NCI-H187 (cell line): Measurements from ENCODE around the gene CTDSP1.

Source experiments
- DNase-seq, 2 experiments: peaks; one replicate each; lab custom pipeline; 2025; lab: John Stamatoyannopoulos, UW

Gene CTDSP1

DNA sequence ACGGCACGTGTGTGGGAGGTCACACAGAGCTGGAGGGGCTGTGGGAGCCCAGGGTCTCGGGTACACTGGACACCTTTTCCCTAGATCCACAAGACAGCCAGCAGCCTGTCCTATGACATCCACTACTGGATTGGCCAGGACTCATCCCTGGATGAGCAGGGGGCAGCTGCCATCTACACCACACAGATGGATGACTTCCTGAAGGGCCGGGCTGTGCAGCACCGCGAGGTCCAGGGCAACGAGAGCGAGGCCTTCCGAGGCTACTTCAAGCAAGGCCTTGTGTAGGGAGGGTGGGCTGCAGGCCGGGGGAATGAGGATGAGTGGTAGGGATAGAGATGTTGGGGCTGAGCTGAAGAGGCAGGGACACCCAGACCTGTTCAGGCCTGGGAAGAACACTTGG, 25.9 kb downstream of the CTDSP1 start:
- DNase-seq: no peak

DNA sequence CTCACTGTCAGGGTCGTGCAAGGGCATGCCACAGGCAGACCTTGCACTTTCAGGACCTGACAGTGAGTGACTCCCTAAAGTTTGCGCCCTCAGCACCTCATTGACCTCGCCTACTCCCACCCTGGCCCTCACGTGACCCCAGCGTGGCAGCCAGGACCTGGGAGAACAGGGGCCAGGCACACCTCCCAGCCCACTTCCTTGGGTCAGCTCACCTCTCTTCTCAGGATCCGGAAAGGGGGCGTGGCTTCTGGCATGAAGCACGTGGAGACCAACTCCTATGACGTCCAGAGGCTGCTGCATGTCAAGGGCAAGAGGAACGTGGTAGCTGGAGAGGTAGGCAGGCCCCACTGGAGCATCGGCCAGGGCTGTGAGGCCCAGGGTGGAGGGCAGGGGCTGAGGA, 28.1 kb downstream of the CTDSP1 start:
- no peak for DNase-seq

DNA sequence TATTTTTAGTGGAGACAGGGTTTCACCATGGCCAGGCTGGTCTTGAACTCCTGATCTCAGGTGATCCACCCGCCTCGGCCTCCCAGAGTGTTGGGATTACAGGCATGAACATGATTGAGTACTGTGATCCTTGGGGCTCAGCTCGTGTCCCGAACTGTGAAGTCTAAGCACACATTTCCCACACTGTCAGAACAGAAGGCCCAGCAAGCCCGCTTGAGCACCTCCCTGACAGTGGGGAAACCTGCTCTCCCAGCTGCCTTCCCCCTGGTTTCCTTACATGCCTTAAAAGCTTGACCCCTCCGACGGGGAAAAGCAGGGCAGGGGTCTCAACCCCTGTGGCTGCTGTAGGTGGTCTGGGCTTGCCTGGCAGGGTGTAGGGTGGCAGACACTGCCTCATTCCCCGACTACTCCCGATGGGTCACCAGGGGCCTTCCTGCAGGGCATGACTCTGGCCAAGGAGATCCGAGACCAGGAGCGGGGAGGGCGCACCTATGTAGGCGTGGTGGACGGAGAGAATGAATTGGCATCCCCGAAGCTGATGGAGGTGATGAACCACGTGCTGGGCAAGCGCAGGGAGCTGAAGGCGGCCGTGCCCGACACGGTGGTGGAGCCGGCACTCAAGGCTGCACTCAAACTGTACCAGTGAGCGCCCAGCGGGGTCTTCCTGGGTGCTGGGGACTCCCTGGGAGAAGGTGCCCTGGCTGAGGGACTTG, 29.3 kb downstream of the CTDSP1 start:
- DNase-seq: no peak

DNA sequence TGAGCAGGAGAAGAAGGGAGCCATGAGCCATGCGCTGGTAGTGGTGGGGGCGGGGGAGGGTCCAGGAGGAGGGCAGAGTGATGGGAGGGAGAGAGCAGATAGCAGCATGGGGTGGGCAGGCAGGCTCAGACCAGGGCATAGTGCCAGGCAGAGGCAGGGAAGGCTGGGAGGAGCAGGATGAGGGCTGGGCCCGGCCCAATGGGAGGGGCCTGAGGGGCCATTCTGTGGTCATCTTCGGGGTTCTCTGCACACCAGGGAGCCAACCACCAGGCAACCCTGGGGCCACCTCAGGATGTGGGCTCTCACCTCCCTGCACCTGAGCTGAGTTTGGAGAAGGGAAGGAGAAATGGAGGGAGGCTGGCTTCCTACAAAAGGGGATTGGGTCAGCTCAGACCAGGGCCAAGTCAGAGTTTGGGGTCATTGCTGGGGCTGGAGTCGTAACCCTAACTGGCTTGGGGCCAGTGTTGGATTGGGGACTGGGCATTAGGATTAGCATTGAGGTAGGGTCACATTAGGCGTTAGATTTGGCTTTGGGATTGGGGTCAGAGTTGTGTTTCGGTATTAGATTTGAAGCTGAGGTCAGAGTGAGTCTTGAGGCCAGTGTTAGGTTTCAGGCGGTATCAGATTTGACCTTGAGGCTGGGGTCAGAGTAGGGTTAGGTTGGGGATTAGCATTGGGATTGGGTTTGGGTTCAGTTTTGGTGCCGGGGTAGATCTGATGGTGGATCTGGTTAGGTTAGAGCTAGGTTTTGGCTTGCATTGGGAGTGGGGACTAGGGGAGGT, 30.4 kb downstream of the CTDSP1 start:
- DNase-seq: no peak

DNA sequence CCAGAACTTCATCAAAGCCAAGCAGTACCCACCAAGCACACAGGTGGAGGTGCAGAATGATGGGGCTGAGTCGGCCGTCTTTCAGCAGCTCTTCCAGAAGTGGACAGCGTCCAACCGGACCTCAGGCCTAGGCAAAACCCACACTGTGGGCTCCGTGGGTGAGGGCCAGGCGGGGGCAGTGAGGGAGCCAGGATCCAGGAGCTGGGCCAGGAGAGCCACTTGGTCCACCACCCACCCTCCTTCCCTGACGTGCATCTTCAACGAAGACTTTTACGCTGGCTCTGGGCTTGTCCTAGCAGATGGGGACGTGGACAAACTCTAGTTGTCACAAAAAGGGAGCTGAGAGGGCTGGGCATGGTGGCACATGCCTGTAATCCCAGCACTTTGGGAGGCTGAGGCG, 31.1 kb downstream of the CTDSP1 start:
- DNase-seq: no peak

DNA sequence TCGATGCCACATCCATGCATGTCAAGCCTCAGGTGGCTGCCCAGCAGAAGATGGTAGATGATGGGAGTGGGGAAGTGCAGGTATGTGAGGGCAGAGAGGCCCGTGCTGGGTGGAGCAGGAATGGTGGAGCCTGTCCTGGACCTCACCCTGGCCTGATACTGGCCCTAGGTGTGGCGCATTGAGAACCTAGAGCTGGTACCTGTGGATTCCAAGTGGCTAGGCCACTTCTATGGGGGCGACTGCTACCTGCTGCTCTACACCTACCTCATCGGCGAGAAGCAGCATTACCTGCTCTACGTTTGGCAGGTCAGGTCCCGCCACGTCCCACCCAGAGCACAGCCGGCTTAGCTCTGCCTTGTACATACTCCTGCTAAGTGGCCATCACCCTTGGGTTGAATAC, 32.2 kb downstream of the CTDSP1 start:
- no peak for DNase-seq

DNA sequence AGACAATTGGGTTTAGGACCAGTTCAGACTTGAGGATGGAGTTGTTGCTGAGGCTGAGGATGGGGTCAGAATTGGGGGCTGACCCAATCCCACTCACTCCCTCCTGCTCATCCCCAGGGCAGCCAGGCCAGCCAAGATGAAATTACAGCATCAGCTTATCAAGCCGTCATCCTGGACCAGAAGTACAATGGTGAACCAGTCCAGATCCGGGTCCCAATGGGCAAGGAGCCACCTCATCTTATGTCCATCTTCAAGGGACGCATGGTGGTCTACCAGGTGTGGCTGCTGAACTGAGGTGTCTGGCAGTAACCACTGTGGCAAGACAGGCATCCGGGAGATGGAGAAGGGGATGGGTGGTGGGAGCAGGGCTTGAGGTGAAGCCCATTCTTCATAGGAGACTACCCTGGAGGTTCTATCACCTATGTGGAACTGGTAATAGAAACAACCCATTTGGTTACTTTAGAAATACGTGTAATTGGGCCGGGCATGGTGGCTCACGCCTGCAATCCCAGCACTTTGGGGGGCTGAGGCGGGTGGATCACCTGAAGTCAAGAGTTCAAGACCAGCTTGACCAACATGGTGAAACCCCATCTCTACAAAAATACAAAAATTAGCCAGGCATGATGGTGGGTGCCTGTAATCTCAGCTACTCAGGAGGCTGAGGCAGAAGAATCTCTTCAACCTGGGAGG, 33.2 kb downstream of the CTDSP1 start:
- no peak for DNase-seq

DNA sequence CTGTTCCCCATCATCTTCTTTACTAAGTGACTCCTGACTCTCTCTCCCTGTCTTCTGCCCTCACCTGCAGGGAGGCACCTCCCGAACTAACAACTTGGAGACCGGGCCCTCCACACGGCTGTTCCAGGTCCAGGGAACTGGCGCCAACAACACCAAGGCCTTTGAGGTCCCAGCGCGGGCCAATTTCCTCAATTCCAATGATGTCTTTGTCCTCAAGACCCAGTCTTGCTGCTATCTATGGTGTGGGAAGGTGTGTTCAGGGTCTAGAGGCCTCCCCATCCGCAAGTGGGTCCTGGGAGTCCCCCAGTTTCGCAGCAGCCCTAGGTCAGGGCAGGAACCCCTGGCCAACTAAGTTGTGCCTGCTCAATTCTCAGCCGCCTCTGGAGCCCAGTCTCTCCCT, 34.8 kb downstream of the CTDSP1 start:
- DNase-seq: no peak

DNA sequence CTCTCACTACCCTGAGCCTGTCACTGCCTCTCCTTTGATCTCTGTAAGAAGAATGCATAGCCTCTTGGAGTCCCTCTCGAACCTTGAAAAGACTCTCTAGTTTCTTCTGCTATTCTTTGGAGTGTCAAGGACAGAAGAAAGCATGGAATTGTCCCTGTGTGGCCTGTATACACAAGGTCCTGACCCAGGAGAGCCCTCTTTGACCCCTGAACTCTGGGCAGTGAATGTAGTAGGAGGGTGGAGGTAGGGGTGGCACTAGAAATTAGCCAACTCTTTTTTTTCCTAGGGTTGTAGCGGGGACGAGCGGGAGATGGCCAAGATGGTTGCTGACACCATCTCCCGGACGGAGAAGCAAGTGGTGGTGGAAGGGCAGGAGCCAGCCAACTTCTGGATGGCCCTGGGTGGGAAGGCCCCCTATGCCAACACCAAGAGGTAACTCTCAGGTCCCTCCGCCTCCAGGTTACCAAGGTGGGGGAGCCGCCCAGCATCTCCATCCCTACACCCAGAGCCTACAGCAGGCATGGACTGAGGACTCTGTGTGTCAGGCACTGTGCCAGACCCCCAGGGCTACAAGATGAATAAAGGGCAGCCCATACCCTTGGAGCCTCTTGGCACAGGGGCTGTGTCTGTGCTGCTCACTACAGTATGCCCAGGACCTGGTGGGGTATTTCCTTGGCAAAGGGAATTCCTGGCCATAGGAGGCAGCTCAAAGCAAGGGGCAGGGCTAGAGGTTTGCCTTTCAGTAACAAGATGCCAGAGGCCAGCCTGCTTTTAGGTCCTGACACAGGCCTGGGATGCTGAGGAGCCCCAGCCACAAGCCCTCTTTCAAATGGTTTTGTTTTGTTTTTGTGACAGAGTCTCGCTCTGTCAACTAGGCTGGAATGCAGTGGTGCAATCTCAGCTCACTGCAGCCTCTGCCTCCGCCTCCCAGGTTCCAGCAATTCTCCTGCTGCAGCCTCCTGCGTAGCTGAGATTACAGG, 35.6 kb downstream of the CTDSP1 start:
- no peak for DNase-seq

DNA sequence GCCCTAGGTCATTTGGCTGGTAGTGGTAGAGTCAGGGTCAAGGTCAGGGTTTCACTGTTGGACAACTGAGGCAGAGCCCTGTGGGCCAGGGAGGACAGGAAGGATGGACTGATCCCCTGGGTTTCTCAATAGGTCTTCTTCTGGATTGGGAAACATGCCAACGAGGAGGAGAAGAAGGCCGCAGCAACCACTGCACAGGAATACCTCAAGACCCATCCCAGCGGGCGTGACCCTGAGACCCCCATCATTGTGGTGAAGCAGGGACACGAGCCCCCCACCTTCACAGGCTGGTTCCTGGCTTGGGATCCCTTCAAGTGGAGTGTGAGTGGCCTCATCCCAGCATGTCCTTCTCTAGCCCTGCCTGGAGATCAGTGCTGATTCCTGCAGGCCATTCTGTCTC, 37.3 kb downstream of the CTDSP1 start:
- DNase-seq: no peak

DNA sequence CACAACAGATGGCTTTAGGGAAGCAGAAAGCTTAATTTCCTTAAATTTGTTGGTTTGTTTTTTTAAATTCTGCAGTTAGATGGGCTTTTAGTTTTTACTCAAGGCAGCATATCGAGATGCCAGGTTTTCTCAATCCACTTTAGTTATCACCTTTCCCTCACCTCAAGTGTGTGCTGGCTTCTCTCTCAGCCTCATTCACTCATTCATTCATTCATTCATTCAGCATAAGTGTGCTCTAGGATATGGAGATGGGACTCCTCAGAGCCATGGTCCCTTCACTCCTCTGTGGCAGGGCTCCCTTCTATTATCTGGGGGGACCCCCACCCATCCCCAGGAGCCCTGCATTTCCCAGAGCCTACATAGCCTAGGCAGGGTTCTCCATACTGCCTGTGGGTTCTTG, 38.3 kb downstream of the CTDSP1 start:
- no peak for DNase-seq

DNA sequence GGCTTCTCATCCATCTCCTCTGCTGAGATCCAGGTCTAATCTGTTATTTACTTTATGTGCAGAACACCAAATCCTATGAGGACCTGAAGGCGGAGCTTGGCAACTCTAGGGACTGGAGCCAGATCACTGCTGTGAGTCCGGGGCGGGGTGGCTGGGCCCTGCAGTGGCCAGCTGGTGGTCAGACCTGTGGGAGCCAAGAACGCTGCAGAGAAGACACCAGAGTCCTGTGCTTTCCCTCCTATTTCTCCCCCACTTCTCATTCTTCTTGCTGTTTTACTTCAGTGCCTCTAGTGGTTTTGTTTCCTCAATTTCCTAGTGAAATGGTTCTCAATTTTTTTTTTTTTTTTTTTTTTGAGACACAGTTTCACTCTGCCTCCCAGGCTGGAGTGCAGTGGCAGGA, 38.9 kb downstream of the CTDSP1 start:
- DNase-seq: no peak

DNA sequence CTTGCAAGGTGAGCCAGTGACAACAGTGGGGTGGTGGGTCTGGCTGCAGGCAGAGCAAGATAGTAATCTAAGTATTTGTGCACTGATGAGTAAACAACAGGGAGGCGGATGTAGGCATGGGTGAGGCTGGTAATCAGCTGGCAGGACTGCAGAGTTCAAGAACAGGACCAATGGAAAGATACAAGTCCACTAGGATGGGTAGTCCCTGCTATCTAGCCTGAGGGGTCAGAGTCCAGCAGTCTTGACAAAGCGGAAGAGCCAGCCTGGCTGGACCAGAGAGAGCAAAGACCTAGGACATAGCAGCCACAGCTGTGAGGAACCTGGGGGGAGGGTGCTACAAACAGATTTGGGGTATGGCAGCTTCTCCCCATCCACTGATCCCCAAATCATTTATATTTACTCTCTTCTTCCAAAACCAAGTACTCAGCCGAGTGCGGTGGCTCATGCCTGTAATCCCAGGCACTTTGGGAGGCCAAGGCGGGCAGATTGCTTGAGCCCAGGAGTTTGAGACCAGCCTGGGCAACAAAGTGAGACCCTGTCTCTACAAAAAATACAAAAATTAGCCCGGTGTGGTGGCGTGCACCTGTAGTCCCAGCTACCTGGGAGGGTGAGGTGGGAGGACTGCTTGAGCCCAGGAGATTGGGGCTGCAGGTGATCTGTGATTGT, 45.2 kb downstream of the CTDSP1 start:
- DNase-seq: no peak

DNA sequence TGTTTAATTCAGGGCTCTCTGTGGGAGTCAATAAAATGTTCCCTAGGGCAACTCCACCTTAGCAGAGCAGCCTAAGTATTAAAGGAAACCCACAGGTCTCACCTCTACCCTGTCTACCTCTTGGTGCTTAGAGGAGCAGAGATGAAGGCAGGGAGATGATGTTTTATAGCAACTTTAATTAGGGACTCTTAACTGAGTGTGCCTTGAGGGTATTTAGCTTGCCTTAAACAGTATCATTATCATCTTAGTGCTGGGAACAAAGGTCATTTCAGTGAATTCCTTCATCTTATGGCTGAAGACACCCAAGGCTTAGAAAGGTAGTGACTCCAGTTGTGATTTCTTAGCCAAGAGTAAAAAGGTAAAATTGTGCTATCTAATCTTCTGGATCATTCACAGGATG, 45.9 kb downstream of the CTDSP1 start:
- DNase-seq: no peak

DNA sequence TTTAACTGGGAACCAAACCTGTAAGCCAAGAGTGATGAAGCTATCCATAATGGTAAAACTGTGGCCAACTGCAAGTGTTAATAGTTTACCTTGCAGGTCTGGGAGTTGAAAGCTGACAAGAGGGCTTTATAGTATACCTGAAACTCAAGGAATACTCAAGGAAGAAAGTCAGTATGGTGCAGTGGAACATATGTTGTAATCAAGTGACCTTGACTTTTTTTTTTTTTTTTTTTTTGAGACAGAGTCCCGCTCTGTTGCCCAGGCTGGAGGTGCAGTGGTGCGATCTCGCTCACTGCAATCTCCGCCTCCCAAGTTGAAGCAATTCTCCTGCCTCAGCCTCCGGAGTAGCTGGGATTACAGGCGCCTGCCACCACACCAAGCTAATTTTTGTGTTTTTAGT, 46.9 kb downstream of the CTDSP1 start:
- DNase-seq: no peak

DNA sequence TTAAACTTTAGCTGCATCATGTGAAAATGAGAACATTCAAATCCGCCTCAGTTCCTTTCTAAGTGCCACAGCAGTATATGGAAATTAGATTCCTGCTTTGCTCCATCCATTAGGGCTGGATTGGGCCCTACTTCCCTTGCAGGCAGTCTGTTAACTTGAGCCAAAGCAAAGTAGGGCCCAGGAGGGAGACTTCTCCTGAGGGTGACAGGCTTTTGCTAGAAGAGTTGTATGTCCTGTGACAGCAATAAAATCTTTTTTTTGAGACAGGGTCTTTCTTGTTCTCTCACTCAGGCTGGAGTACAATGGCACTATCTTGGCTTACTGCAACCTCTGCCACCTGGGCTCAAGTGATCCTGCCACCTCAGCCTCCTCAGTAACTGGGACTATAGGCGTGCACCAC, 47.4 kb downstream of the CTDSP1 start:
- no peak for DNase-seq

DNA sequence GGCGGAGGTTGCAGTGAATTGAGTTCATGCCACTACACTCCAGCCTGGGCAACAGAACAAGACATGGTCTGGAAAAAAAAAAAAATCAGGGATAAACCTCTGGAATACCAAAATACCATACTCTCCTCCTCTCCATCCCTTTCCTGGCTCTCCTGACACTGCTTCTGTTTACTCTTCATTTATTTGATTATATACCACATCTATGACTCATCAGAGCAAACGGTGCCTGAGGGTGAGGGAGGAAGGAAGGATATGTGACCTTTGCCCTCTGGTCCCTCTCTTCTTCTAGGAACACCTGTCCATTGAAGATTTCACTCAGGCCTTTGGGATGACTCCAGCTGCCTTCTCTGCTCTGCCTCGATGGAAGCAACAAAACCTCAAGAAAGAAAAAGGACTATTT, 49.3 kb downstream of the CTDSP1 start:
- no peak for DNase-seq

DNA sequence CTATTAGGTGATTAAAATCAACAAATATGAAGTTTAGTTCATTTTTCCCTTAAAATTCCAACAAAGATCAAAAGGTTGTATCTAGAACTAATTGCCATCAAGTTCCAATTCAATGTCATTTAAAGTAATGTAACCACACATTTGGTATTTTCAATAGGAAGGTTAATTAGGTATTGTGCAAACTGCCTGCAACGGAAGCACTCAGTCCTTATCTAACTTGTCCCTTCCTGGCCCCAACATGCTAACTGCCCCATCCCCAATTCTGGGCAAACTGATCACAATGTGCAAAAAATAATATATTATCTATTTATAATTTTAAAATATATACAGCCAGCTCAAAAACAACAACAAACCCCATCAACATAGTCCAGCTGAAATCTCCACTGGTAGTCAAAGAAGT, 52.4 kb downstream of the CTDSP1 start:
- no peak for DNase-seq
